T-helper 2 cell treated with Interferon-gamma antibody and Interleukin-4, amounts not matched to agents 100 ng/mL and 5 ng/mL, for 36 hours (primary cell): ENCODE results near the gene ITGB2. TPM values are rescaled to one million over a fixed set of nuclear protein-coding genes. Genes with fewer than 3 reads are reported as not detected.

Experiments
- intact Hi-C: fragments of 100-400 bp; cut with micrococcal nuclease; formaldehyde crosslinking; loops from one replicate; pipeline ENCODE4 v1.15.1; 2023
- total RNA-seq: library from RNA; stranded (reverse); gene quantifications from 2 replicates; pipeline ENCODE4 v1.2.3, GENCODE V29; 2022

The ITGB2 gene
- total RNA-seq, 1 donor from 2014 or later = 447 TPM

DNA sequence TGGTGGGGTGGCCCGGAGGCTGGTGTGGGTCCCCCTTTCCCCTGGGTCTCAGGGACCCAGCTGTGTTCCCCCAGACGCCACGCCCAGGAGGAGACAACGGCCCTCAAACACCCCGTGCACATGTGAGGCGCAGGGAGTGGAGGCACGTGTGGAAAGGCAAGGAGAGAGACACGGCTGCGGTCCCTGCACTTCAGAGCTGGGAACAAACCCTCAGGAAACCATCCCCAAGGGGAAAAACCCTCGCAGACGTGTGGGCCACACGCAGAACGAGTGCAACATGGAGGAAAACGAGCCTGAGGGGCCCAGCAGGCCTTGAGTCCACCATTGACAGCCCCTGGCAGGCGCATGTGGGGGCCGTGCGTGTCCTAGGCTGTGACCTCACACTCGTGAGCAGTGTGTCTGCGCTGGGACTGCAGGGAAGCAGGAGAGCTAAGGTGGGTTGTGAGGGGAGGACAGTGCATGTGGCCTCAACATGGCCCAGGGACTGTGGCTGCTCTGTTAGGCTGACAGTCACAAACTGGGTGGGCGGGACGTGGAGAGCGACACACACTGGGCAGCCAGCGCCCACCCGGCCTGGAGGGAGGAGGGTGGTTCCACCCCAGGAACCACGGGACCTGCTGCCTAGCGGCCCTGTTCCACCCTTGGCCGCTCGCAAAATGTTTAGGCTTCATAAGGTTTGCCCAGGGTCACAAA lies 20.0 kb downstream of the ITGB2 start:
- intact Hi-C loops = no loop called here

DNA sequence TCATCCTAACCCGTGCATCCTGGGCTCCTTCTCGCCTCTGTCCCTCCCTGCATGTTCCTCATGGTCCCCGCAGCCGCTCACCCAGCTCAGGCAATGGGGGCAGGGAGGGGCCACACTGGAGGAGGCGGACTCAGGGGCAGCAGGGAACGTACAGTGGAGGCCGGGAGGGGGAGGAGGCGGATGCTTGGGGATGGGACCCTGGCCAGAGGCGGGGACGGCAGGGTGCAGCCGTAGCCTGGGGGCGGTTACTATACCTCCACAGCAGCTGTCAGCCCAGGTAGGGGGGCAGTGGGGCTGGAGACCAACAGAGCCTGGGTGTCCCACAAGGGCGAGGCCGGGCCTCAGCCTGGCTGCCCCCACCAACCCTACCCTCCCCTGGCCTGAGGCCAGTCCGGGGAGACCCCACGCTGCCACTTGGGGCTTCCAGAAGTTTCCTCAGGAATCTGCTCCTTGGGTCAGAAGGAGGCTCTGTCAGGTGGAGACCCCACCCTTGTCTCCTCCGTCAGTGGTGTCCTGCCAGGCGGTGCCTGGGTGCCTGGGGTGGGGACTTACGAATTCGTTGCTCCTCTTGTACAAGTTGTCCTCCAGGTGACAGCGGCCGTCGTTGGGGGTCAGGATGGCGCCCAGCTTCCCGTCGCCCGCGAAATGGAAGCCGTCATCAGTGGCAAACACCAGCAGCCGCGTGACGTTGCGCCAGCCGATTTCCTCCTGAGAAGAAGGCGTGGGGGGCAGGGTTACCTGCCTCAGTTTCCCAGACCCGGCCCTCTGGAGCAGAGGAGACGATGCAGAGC lies 20.7 kb downstream of the ITGB2 start:
- intact Hi-C loops = no loop called here

DNA sequence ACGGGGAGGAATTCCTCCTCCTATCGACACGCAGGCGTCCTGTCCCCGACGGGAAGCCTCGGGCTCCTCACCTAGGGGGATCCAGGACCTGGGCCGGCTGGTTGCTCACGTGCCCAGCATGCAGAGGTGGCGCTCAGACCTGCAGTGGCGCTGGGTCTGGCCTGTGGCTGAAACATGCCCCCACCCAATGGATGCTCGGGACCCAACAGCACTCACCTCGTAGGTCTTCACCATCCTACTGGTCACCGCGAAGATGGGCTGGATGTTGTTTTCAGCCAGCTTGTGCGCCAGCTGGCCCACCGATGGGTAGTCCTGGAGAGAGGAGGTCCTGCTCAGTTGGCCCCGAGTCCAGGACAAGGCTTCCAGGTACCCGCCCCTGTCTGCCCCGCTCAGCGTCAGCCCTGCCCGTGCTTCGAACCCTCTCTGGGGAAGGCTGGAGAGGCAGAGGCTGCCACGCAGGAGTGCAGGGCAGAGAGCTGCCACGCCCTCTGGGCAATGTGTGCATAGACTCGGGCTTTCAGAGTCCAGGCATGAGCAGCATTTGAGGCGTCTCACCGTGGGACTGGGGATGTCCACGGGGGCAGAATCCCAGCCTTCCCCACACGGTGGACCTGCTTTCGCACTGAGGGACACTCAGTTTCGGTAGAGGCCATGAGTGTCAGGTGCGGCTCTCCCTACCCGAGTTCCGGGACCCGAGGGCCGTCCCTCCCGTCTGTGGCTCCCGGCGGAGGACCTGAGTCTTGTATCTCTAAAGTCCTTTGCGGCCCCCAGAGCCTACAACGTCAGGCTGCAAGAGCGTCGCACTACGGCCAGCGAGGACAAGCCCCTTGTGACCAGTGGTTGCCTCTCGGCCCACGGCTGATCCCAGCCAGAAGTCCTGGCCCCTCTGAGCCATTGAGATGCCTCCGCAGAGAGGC lies 21.6 kb downstream of the ITGB2 start:
- intact Hi-C loops = no loop called here

DNA sequence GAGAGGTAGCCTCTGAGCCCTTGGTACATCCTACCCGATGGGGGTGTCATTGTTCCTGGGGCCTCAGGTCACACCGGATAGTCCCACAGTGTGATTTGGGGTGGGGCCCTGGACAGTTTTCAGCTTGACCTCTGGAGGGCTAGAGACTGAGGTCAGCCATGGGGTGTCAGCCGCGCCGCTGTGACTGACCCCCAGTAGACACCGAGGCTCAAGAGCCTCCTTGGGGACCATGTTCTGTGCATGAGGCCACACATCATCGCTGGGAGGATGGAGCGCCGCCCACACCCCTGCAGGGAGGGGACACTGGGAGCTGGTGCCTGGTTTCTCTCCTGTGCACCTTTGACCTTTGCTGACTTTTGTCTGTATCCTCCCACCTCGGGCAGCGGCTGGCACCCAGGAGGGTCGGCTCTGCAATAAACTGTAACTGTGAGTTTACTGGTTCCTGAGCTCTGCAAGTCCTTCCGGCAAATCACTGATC lies 22.6 kb downstream of the ITGB2 start:
- intact Hi-C loops = no loop called here

DNA sequence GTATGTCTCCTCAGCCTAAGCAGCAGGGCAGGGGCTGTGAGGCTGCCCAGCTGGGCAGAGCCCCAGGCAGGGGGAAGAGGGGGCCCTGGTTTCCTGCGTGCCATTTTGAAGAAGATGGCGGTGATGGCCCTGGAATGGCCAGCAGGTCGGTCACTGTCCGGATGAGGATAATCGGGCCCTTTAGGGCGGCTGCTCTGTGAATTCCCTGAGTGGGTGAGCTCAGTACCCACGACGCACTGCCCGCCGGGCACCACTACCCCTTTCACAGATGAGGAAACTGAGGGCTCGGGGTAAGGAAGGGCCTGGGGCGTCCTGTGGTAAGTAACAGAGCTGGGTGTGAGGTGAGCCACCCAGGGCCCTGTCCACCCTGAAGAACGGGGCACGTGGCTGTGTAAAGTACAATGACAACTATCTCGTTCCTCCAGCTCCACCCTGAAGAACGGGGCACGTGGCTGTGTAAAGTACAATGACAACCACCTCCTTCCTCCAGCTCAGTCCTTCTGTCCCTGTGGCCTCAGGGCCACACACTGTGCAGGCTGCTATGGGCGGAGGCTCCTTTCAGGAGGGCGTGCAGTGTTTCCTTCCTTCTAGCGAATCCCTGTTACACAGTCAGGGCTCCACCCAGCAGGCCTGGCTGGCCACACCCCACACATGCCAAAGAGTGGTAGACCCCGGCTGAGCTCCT lies 23.2 kb downstream of the ITGB2 start:
- intact Hi-C loops = no loop called here

DNA sequence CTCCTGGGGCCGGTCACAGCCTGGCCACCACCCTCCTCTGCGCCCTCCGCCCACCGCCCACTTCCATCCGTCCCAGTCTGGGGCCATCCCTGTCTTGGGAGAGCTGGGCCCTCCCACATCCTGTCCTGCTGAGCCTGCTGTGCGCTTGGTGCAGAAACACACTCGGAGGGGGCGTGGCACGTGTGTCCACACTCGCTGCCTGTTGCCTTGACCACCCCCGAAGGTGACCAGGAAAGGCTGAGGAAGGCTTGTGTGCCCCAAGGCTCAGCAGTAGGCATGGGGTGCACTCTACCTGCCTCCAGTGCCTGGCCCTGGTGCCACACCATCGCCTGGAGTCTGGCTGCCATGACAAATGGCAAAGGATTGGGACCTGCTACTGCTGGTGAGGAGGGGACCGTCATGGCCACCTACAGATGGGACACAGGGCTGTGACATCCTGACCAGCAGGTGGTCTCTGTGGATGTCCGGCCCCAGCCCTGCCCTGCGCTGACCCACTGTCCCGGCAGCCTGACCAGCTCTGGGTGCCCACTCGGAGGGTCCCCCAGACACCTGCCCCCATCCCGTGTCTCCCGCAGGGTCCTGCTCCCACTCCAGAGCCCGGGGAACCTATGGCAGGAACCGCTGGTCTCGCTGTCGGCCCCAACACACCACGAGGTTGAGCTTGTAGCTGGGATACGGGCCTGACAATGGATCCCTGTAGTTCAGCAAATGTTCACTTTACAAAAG lies 24.0 kb downstream of the ITGB2 start:
- intact Hi-C loops = no loop called here

DNA sequence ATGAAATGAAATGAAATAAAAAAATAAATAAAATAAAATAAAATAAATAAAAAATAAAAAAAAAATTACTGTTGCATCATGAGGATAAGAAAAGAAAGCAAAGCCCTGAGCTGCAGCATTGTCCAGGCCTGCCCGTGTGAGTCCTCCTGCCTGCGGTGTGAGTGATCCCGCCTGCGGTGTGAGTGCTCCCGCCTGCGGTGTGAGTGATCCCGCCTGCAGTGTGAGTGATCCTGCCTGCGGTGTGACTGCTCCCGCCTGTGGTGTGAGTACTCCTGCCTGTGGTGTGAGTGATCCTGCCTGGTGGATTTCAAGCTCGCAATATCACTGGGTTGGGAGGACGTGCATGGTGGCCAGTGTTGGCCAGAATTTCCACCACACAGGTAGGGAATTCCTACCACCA lies 24.8 kb downstream of the ITGB2 start:
- intact Hi-C loops = no loop called here

DNA sequence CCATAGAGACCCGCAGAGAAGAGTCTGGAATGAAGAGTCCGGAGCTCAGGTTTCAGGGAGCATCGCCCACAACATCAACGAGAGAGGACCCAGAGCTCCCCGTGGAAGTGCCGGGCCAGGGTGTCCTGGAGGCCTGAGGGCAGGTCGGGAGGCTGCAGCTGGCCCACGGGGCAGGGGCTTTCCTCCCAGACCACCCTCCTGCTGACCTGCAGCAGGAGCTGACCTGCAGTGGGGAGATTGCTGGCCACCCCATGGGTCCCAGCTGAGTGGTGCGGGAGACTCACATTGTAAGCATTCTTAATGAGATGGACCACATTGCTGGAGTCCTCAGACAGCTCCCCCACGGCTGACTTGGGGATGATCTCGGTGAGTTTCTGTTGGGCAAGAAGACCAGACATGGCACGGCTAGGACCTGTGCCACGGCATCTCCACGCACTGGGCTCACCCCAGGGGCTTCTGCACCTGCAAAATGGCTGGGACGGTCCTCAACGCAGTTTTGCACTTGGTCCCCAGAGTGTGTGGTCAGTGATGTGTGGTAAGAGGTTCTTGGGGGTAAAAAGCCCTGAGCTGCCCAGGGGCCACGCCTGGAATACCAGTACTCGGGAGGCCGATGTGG lies 25.9 kb downstream of the ITGB2 start:
- intact Hi-C loops = no loop called here

DNA sequence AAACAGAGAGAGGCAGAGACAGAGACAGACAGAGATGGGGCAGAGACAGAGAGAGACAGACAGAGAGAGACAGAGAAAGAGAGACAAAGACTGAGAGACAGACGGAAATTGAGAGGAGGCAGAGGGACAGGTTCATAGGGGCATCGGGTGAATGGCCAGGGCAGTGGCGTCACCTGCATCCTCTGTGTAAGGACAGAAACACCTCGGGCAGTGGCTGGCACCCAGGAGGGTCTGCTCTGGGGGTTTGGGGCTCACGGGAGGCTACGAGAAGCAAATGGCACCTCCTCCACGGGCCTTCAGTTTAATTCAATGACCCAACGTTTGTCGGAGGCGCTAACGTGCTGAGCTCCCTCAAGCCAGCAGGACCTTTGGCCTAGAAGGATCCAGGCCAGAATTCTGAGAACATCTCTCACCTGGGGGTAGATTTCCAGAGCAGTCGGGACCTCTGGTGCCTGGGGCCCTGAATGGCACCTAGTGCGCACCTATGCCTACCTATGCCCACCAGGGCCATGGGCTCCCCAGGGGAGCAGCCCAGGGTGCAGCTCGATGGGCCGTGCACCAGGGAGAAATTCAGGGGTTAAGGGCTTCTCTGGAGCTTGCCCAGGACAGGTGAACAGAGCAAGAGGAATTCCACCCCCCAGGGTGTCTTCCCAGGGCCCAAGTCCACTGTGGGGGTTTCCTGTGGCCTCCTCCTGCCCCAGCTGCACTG lies 26.6 kb downstream of the ITGB2 start:
- intact Hi-C loops = loop anchor here (1.0 kb wide), 1 partner anchor 38 kb away; no protein-coding TSS in a partner anchor

DNA sequence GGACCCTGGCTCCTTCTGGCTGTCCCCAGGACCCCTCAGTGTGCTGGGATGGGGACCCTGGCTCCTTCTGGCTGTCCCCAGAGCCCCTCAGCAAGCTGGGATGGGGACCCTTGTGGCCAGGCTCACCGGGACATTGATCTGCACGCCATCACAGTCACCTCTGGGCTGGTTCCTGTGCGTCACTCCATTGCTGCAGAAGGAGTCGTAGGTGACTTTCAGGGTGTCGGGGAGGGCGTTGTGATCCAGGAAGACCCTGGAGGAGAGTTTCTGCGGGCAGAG lies 27.5 kb downstream of the ITGB2 start:
- intact Hi-C loops = loop anchor here (1.0 kb wide), 1 partner anchor 39 kb away; no protein-coding TSS in a partner anchor

DNA sequence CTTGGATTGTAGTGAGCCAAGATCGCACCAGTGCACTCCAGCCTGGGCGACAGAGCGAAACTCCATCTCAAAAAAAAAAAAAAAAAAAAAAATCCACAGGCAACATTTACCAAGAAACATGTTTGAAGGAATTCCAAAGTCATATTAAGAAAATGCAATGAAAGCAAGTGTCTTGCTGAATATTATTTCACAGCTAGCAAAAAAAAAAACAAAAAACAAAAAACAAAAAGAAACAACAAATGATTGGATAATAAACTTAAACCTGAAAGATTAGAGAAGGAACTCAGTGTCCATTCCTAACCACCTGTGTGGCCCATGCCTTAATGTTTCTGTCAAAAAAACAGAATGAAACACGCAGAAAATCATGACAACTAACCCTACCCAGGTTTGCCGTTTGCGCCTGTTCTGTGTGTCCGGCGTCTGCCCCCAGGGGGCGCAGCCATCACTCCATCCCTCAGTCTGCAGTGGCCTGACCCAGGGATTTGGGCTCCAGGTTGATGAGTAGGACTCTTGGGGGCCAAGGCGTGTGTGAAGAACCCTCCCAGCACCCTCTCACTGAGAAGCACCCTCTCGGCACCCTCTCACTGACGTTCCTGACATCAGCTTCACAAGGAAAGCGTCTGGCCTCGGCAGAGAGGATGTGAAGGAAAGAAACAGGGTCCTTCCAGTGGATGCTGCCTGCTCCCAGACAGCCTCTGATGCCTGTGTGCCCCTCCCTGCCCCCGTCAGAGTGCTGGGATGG lies 28.0 kb downstream of the ITGB2 start:
- intact Hi-C loops = loop anchor here (1.0 kb wide), 2 partner anchors 20 to 40 kb away; no protein-coding TSS in a partner anchor

DNA sequence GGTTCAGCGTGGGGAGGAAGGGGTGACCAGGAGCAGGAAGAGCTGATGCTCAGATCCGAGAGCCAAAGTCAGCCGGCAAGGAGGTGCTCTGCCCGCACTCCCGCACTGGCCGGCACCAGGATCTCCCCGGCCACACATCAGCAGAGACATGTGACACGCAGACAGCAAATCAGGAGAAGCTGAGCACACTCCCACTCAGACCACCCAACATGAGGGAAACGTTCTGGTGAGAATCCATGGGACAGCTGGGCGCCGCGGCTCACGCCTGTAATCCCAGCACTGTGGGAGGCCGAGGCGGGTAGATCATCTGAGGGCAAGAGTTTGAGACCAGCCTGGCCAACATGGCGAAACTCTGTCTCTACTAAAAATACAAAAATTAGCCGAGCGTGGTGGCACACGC lies 28.6 kb downstream of the ITGB2 start:
- intact Hi-C loops = loop anchor here (1.0 kb wide), 1 partner anchor 20 kb away; no protein-coding TSS in a partner anchor

DNA sequence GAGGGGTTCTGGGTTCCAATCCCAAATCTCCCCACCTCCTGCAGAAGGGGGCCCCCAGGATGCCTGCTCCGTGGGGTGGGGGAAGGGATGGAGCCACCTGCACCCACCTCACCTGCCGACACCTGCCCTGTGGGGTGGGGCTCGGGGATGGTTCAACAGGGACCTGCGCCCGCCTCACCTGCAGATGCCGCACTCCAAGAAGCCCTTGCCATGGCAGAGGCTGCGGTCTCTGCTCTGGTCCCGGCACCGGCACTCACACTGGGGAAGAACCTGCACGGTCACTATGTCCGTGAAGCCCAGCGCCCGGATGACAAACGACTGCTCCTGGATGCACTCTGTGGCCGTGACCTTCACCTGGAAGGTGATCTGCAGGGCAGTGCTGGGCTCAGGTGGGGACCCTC lies 29.1 kb downstream of the ITGB2 start:
- intact Hi-C loops = loop anchor here (1.0 kb wide), 1 partner anchor 21 kb away; no protein-coding TSS in a partner anchor

DNA sequence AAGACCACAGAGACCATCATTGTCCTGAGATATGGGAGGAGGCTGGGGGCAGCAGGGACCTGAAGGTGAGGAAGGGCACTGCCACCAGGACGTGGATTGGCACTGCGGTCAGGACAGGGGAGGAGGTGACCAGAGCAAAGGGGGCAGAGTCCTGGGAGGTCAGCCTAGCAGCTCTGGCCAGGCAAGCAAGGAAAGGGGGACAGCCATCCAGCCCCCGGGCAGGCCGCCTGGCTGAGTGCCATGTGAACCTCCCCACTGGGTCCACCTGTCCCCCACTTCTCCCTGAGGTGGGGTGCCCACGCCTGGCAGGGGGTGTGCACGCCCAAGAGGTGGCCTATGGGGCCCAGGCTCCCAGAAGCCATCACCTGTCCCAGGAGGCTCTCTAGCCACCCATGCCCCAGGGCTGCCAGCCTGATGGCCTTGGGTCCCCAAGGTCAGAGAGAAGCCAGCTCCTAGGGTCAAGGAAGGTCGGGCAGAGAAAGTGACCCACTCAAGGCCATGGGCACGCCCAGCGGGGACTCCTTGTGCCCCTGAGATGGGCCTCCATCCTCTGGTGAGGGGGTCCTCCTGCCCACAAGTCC lies 29.6 kb downstream of the ITGB2 start:
- intact Hi-C loops = no loop called here

DNA sequence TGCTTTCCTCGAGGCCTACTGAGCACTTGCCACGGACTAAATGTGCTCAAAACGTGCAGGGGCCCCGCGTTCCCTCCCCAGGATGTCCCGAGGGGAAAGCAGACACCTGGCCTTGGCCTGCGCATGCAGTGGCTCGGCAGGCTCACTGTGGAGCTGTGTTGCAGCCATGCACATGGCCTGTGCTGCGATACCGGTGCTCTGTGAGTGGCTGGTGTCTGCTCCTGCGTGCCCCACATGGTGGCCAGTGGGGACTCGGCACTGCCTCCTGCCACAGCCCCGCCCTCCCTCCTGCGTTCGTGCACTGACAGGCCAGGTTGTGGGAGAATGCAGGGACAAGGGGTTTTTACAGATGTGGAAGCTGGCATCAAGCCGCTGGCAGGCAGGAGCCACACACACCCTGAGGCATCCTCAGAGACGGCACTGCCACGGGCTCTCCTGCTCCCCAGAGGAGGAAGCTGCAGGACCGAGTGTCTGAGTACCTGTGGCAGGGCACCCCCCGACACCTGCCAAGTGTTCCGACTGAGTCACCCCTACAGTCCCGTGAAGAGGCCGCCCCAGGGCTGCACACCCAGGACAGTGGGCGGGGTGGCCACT lies 30.3 kb downstream of the ITGB2 start:
- intact Hi-C loops = no loop called here

DNA sequence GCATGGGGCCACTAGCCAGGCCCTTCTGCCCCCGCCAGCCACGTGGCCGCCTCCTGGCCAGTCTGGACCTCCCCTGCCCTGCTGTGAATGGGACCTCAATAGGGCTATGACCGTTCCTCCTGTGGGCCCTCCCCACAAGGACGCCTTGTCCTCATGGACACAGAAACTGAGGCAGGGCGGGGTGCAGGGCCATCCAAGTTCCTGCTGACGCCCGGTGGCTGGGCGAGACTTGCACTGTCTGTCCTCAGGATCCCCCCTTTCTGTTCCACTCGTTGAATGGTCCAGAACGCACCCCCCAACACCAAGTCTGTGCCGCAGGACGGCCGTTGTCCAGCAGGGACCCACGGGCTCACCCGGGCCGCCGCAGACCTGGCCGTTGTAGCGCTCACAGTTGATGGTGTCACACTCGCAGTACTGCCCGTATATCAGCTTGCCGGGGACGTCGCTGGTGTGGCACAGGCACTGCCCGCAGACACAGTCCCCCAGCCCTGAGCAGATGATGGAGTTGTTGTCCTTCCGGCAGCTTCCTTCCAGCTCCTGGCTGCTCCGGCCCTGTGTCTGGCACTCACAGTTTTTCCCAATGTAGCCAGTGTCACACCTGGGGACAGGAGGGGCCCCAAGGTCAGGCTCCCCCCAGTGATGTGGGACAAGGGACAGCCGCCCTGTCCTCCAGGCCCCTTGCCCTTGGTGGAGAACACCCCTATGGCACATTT lies 30.9 kb downstream of the ITGB2 start:
- intact Hi-C loops = no loop called here
